ENCODE measurements around the gene C2orf69.

C2orf69 gene, protein sequence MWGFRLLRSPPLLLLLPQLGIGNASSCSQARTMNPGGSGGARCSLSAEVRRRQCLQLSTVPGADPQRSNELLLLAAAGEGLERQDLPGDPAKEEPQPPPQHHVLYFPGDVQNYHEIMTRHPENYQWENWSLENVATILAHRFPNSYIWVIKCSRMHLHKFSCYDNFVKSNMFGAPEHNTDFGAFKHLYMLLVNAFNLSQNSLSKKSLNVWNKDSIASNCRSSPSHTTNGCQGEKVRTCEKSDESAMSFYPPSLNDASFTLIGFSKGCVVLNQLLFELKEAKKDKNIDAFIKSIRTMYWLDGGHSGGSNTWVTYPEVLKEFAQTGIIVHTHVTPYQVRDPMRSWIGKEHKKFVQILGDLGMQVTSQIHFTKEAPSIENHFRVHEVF

DNA sequence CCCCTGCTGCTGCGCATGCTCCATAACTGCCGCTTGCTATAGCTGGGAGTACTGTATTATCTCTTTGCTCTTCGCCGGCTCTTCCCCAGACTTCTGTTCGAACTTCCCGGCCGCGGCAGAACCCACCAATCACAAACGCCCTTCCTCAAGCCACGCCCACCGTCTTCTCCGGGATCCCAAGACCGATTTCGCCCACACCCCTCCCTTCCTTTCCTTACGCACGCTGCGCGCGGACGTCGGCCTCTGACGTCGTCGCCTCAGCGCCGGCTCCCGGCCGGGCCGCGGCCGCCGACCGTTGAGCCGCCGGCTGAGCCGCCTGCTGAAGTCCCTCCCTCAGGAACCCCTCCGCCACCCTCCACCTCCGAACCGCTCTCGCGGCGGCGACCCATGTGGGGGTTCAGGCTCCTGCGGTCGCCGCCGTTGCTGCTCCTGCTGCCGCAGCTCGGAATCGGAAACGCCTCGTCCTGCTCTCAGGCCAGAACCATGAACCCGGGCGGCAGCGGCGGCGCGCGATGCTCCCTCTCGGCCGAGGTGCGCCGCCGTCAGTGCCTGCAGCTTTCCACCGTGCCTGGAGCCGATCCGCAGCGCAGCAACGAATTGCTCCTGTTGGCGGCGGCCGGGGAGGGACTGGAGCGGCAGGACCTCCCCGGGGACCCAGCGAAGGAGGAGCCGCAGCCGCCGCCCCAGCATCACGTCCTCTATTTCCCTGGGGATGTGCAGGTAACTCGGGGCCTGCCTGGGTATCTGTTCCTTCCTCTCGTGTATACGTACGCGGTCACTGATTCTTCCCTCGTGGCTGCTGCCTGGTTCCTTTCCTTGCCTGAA is at the start of gene C2orf69:
Gene C2orf69 (plus strand): TSS at position 242 of the 825 bp plus-strand sequence. CDS start 146 bp downstream, at position 388.
- Mint-ChIP-seq H3K9me3 (no peaks in the 10 kb centered on the region), H3K36me3 (ENCODE audit: low read depth) (peaks cover 22% of the 10 kb centered on the region), H3K27me3 (no peaks in the 10 kb centered on the region), H3K4me3 (peak within 1 kb of the TSS; percentile 90), H3K4me1 (ENCODE audit: low read depth) (peaks cover 20% of the 10 kb centered on the region), H3K27ac (peak within 1 kb of the TSS; percentile 91)
- intact Hi-C loops (cut with micrococcal nuclease) = loop anchor here (2.0 to 5.0 kb wide), 3 partner anchors 44 to 454 kb away; partner anchors contain the start of genes FTCDNL1, MAIP1, SATB2 and TYW5

DNA sequence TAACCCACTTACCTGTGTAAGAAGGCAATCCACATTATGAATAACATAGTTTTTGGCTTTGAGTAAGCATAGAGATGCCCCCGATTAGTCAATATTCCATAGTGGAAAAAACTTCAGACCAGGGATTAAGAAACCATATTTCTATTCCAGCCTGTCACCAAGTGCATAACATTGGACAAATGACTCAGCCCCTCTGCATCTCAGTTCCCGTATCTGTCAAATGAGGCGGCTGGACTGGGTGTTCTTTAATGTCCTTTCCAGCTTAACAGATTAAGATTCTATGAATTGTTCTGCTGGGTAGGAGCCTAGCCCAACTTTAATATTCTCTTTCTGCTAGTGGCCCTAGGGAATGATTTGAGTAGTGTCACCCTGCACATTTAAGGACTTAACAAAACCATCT is 48.3 kb upstream of the C2orf69 start:
- no peaks in the 10 kb centered on the region for H3K9me3 Mint-ChIP-seq

DNA sequence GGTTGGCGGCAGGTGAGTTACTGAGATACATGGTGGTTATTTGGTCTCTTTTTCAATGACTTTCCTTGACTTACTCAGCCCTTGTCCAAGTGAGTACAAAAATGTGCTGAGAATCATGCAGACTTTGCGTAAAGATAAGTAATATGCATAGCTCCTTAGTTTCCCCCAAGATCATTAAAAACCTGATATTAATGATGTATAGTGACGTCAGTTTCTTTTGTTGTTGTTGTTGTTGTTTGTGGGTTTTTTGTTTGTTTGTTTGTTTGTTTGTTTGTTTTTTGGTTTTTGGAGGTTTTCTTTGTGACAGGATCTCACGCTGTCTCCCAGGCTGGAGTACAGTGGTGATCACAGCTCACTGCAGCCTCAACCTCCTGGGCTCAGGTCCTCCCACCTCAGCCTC is 45.2 kb upstream of the C2orf69 start:
- H3K27ac Mint-ChIP-seq = no peak overlapping the region
- intact Hi-C loops (cut with micrococcal nuclease) = loop anchor here (10.0 kb wide), 1 partner anchor 131 kb away; no protein-coding TSS in a partner anchor
- H3K36me3 Mint-ChIP-seq (ENCODE audit: low read depth) = no peaks in the 10 kb centered on the region
- no peak overlapping the region for H3K4me3 Mint-ChIP-seq
- no peaks in the 10 kb centered on the region for H3K27me3 Mint-ChIP-seq
- no peaks in the 10 kb centered on the region for H3K4me1 Mint-ChIP-seq (ENCODE audit: low read depth)
- H3K9me3 Mint-ChIP-seq = no peaks in the 10 kb centered on the region

More for the DNA sequence above, 48.3 kb upstream of the C2orf69 start:
- H3K4me1 Mint-ChIP-seq (ENCODE audit: low read depth) = no peaks in the 10 kb centered on the region
- H3K27me3 Mint-ChIP-seq = no peaks in the 10 kb centered on the region
- intact Hi-C loops (cut with micrococcal nuclease) = loop anchor here (10.0 kb wide), 1 partner anchor 128 kb away; no protein-coding TSS in a partner anchor
- no peak overlapping the region for H3K4me3 Mint-ChIP-seq
- H3K36me3 Mint-ChIP-seq (ENCODE audit: low read depth) = no peaks in the 10 kb centered on the region
- H3K27ac Mint-ChIP-seq = no peak overlapping the region

DNA sequence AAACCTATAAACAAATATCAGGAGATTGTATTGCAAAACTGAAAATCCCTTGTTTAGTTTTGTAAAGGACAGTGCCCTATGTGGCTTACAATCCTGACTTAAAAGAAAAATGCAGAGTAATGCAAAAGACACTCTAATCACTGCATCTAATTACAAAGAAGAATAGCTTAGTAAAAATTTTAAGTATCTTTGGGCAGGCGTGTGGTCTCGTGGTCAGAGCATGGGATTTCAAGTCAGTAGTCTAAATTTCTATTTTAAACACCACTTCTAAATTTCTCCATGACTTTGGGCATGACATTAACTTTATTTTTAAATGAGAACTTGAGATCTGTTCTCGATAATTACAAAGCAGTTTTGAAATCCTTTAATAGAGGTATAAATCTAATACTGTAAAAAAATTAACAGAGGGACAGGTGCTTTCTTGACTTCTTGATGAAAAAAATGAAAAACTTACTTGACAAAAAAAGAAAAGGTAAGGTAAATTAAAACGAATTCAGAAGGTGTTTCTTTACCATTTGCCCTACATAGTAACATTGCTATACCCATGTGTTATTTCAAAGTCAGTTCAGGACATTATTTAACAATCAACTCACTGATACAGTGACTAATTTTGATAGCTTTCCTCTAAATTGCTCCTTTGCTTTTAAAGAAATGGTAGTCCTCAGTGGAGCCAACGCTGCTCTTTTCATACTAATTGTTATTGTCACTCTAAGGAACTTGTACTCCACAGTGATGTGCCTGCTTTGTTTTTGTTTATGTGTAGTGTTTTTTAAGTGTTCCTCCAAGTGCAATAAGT is 42.5 kb upstream of the C2orf69 start:
- H3K27me3 Mint-ChIP-seq = no peaks in the 10 kb centered on the region
- intact Hi-C loops (cut with micrococcal nuclease) = loop anchor here (10.0 kb wide), 1 partner anchor 134 kb away; no protein-coding TSS in a partner anchor
- peaks cover under 1% of the 10 kb centered on the region for H3K9me3 Mint-ChIP-seq
- H3K27ac Mint-ChIP-seq = no peak overlapping the region
- H3K36me3 Mint-ChIP-seq (ENCODE audit: low read depth) = no peaks in the 10 kb centered on the region
- H3K4me3 Mint-ChIP-seq = no peak overlapping the region
- H3K4me1 Mint-ChIP-seq (ENCODE audit: low read depth) = no peaks in the 10 kb centered on the region

DNA sequence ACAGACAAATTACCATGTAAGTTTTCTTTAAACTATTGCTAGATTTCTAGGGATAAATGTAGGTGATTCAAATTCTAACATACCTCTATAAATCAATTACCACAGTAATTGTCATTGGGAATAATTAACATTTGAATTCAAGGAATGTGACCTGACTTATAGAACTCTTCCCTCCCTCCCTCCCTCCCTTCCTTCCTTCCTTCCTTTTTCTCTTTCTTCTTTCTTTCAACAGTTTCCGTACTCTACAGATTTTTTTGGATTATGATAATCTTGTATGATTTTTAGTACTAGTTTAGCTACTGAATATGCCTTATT is 41.9 kb upstream of the C2orf69 start:
- Mint-ChIP-seq H3K27me3 (no peaks in the 10 kb centered on the region), H3K9me3 (peaks cover 6% of the 10 kb centered on the region), H3K27ac (no peak overlapping the region), H3K4me1 (ENCODE audit: low read depth) (no peaks in the 10 kb centered on the region), H3K36me3 (ENCODE audit: low read depth) (no peaks in the 10 kb centered on the region), H3K4me3 (no peak overlapping the region)
- intact Hi-C loops (cut with micrococcal nuclease) = loop anchor here (10.0 kb wide), 1 partner anchor 134 kb away; no protein-coding TSS in a partner anchor

DNA sequence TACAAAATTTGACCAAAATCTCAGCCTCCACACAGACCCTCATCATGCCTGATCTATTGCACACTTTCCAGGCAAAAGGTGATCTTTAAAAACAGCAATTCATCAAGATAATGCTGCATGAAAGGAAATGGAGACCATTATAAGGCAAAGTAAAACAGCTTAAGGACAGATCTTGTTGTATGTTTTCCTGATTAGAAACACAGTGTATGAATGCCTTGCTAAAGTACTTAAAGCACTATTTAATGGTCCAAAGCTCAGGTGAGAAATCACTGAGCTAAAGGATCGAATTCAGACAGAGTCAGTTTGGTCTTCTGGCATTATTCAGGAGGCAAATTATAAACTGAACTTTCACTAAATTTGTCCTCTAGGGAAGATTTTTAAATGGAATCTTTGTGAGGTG is 41.4 kb upstream of the C2orf69 start:
- intact Hi-C loops (cut with micrococcal nuclease) = loop anchor here (10.0 kb wide), 1 partner anchor 135 kb away; no protein-coding TSS in a partner anchor
- no peaks in the 10 kb centered on the region for H3K27me3 Mint-ChIP-seq
- H3K4me1 Mint-ChIP-seq (ENCODE audit: low read depth) = no peaks in the 10 kb centered on the region

DNA sequence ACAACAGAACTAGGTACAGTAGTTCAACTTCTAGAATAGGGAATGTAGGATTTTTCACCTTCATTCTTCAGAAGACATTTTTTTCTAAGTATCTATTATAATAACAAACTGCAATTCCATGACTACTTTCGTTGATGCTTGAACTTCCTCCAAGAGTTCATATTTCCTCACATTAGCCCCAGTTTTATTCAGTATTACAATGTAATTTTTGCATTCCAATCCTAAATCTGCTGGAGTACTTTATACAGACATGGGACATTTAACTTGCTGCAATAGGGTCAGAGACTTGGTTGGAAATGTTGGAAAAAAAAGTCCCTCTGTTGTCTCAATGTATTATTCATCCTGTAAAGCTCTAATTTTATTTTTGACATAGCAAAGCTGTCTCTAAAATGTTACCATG is 40.5 kb upstream of the C2orf69 start:
- Mint-ChIP-seq H3K9me3 (peaks cover 18% of the 10 kb centered on the region), H3K36me3 (ENCODE audit: low read depth) (no peaks in the 10 kb centered on the region), H3K27me3 (no peaks in the 10 kb centered on the region), H3K4me1 (ENCODE audit: low read depth) (no peaks in the 10 kb centered on the region), H3K27ac (no peak overlapping the region), H3K4me3 (no peak overlapping the region)
- intact Hi-C loops (cut with micrococcal nuclease) = no loop called here

More for the DNA sequence above, 41.4 kb upstream of the C2orf69 start:
- Mint-ChIP-seq H3K9me3 (peaks cover 10% of the 10 kb centered on the region), H3K36me3 (ENCODE audit: low read depth) (no peaks in the 10 kb centered on the region), H3K4me3 (no peak overlapping the region), H3K27ac (no peak overlapping the region)

DNA sequence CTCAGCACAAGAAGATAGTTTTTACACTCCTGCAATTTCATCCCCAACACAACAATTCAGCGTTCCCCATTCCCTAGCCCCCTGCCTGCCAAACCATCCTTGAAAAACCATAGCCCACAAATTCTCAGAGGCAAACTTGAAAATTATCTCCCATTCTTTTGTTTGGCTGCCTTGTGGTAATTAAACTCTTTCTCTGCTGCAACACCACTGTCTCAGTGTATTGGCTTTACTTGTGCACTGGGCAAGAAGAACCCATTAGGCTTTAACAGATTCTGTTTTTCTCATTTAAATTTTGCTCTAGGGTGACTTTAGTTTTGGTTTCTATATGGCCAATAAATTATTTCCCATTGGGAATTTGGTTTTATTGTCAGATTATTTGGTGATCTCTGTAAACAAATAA is 36.9 kb upstream of the C2orf69 start:
- no peaks in the 10 kb centered on the region for H3K4me1 Mint-ChIP-seq (ENCODE audit: low read depth)
- no peaks in the 10 kb centered on the region for H3K27me3 Mint-ChIP-seq
- no peak overlapping the region for H3K27ac Mint-ChIP-seq
- peaks cover 18% of the 10 kb centered on the region for H3K9me3 Mint-ChIP-seq
- intact Hi-C loops (cut with micrococcal nuclease) = no loop called here
- H3K4me3 Mint-ChIP-seq = no peak overlapping the region
- H3K36me3 Mint-ChIP-seq (ENCODE audit: low read depth) = no peaks in the 10 kb centered on the region

DNA sequence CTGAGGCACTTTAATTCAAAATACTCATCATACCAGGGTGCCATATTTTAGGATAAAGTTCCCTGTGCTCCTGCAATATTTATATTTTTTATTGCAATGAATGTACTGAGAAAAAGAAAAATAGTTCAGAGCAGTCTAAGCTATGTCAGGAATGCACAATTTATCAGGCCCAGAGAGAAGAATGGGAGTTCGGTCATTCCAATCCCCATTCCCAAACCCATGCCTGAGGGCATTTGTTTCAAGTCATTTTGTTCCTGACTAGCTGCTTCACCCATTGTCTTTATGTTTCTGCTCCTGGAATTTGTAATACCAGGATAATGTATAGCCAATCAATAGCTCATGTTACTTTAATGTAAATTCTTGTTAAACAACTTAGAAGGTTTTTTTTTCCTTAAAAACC is 35.7 kb upstream of the C2orf69 start:
- H3K4me1 Mint-ChIP-seq (ENCODE audit: low read depth) = no peaks in the 10 kb centered on the region
- H3K9me3 Mint-ChIP-seq = peaks cover 18% of the 10 kb centered on the region
- no peaks in the 10 kb centered on the region for H3K36me3 Mint-ChIP-seq (ENCODE audit: low read depth)
- H3K4me3 Mint-ChIP-seq = no peak overlapping the region
- H3K27ac Mint-ChIP-seq = no peak overlapping the region
- H3K27me3 Mint-ChIP-seq = no peaks in the 10 kb centered on the region
- intact Hi-C loops (cut with micrococcal nuclease) = no loop called here

DNA sequence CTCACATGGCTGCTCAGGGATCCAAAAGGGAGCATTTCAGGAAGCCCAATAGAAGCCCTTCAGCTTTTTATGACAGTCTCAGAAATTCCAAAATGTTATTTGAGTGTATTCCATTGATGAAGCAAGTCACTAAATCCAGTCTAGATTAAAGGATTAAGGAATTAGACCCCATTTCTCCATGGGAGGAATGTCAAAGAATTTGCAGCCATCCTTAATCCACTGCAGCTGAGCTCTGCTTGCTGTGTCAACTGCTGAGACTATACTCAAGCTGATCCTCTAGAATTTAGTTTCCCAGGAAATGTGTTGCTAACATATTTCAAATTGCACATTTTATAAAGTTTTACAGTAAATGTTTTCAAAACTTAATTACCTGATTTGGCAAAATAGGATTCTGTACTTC is 28.4 kb upstream of the C2orf69 start:
- no peaks in the 10 kb centered on the region for H3K27me3 Mint-ChIP-seq
- H3K4me3 Mint-ChIP-seq = no peak overlapping the region
- no peaks in the 10 kb centered on the region for H3K4me1 Mint-ChIP-seq (ENCODE audit: low read depth)
- intact Hi-C loops (cut with micrococcal nuclease) = no loop called here
- H3K27ac Mint-ChIP-seq = no peak overlapping the region
- H3K36me3 Mint-ChIP-seq (ENCODE audit: low read depth) = no peaks in the 10 kb centered on the region
- H3K9me3 Mint-ChIP-seq = peaks cover 7% of the 10 kb centered on the region

DNA sequence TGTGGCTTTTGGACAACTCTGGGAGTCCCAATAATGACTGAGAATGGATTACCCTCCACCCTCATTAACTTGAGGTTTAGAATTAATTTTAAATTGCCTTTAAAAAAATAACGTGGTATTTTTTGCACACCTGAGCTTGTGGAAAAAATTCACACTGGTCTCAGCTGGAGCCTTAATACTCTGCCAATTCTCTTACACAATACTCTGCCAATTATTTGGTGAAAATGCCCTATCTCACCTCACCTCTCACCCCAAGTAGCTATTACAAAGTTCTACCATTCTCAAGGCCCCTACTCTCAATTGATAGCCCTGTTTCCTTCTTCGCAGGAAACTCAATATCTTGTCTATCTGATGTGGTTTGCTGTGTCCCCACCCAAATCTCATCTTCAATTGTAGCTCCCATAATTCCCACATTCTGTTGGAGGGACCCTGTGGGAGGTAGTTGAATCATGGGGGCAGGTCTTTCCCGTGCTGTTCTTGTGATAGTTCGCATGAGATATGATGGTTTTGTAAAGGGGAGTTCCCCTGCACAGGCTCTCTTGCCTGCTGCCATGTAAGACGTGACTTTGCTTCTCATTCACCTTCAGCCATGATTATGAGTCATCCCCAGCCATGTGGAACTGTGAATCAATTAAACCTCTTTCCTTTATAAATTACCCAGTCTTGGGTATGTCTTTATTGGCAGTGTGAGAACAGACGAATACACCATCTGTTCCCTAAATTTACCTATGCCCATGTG is 27.4 kb upstream of the C2orf69 start:
- no peak overlapping the region for H3K4me3 Mint-ChIP-seq

DNA sequence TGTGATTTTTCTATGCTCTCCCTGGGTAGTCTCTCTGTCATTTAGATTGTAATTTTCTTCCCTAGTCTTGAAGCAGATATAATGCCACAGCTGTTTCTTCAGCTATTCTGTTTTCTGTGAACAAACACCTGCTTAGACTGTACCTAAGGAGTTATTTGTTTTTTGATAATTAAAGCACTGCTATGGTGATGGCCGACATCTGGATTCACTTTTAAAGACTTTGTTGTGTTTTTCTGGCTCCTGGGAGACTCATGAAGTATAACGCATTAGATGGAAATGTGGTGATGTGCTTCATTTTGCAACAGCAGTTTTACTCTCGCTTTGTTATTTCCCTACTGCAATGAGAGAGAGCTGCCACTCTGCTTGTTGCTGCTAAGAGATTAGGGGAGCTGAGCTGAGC is 15.7 kb upstream of the C2orf69 start:
- H3K4me3 Mint-ChIP-seq = no peak overlapping the region
- no peaks in the 10 kb centered on the region for H3K27me3 Mint-ChIP-seq
- no peak overlapping the region for H3K27ac Mint-ChIP-seq
- no peaks in the 10 kb centered on the region for H3K9me3 Mint-ChIP-seq
- no peaks in the 10 kb centered on the region for H3K4me1 Mint-ChIP-seq (ENCODE audit: low read depth)
- intact Hi-C loops (cut with micrococcal nuclease) = no loop called here
- no peaks in the 10 kb centered on the region for H3K36me3 Mint-ChIP-seq (ENCODE audit: low read depth)

More for the DNA sequence above, 27.4 kb upstream of the C2orf69 start:
- H3K36me3 Mint-ChIP-seq (ENCODE audit: low read depth) = no peaks in the 10 kb centered on the region
- intact Hi-C loops (cut with micrococcal nuclease) = no loop called here
- no peak overlapping the region for H3K27ac Mint-ChIP-seq
- peaks cover 7% of the 10 kb centered on the region for H3K9me3 Mint-ChIP-seq
- no peaks in the 10 kb centered on the region for H3K27me3 Mint-ChIP-seq
- H3K4me1 Mint-ChIP-seq (ENCODE audit: low read depth) = no peaks in the 10 kb centered on the region

DNA sequence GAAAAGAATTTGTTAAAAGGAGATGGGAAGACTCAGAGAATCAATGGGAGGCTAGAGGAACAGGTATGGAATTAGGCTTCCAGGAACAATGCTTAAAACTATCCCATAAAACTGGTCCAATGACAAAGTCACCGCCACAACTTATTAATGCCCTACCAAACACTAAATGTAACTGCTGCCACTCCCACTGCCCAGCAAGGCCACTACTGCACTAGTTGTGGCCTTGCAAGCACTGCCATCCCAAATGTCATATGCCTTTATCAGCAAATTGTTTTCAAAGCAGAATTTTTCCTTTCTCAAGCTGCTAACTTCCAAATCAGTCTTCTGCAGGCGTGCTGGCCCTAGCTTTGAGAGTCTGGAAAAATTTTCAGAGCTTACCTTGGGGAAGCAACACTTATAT is 14.5 kb upstream of the C2orf69 start:
- H3K27me3 Mint-ChIP-seq = no peaks in the 10 kb centered on the region
- no peaks in the 10 kb centered on the region for H3K36me3 Mint-ChIP-seq (ENCODE audit: low read depth)
- intact Hi-C loops (cut with micrococcal nuclease) = no loop called here
- H3K27ac Mint-ChIP-seq = no peak overlapping the region
- H3K4me3 Mint-ChIP-seq = no peak overlapping the region
- no peaks in the 10 kb centered on the region for H3K9me3 Mint-ChIP-seq
- H3K4me1 Mint-ChIP-seq (ENCODE audit: low read depth) = no peaks in the 10 kb centered on the region

Data from dendritic cell treated with granulocyte-macrophage colony-stimulating factor and Interleukin-4, amounts not matched to agents 40 ng/mL and 50 ng/mL, for 4 days (primary cell).